HG03159 (cell line): ENCODE measurements around the gene SRBD1.
"Not testable (repeated sequence)": the region's sequence is repeated elsewhere in the genome, so short reads cannot be mapped to it uniquely, and the experiment has no call there.

Source experiments
- ATAC-seq: cut with Tn5 transposase; IDR thresholded peaks from one replicate; pipeline ENCODE4 v1.9.1; 2021; ENCODE audit warnings: mild to moderate bottlenecking, moderate library complexity; ENCODE audit not compliant: unreplicated experiment

SRBD1 gene

DNA sequence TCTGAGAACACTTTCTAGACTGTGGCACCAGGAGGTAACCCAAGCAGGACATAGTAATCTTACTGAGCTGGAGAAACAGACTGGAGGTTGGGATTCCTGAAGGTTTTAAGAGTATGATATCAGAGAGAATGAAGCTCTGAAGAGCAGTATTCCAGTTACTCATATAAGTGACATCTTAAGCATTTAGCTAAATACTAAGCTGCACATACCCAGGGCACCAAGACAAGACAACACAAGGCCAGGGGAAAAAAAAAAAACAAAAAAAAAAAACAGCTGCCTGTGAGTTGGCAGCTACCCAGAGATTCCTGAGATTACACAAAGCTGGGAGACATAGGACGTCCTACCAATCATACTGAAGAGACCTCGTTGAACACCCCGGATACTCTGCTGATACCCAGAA, 175.8 kb downstream of the SRBD1 start:
- no peak for ATAC-seq

DNA sequence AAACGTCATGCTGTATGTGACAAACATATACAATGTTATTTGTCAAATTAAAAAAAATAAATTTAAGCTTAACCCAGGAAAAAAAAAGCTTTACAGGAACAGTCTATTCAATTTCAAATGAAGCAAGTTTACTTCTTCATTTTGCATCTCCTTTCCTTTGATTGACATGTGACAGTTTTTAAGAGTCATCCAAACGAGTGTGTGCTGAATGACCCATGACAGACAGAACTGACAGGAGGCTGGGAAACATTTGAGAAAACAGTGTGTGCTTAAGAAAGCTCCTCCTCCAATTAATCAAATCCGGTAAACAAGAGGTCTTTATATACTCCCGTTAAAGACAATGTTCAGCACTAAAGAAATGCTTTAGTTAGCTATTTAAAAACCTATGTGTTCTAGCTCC, 177.7 kb downstream of the SRBD1 start:
- ATAC-seq: no peak

- ATAC-seq: no peak
Observed at GRCh38 chr2:45432406-45432805, 178.7 kb downstream of the SRBD1 start.

- not testable (repeated sequence) for ATAC-seq
Observed at GRCh38 chr2:45426025-45426424, 185.0 kb downstream of the SRBD1 start.

DNA sequence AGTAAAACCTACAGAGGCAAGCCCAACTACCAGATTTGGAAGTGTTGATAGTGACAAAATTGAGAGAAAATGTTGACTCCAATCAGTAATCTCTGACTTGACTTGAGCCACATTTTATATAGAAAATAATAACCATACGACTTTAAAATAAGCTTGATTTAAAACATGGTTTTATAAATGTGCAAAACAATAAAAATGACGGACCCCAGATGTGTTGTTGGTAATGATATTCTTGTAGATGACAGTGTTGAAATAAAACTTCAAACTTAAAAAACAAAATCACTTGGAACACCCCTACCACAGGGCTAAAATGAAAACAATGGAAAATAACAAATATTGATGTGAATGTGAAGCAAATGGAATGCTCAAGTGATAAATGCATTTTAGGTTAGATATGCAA, 188.1 kb downstream of the SRBD1 start:
- ATAC-seq: no peak

DNA sequence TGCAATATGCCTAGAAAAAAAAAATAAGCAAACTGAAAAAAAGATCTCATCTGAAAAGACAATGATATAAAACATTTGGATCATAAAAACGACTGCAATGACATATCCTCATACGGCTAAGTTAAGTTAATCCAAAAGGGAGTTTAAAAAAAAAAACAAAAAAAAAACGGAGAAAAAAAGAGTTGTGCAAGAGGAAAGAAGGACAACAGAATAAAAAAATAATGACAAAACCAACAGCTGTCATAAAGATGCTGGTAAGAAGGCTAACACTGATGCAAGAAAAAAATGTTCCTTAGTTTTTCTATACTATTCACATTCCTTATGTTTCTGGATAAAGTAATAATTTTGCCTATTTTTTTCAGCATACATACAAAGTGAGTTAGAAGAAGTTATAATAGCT, 192.5 kb downstream of the SRBD1 start:
- no peak for ATAC-seq

- no peak for ATAC-seq
Observed at GRCh38 chr2:45415534-45416123, 195.4 kb downstream of the SRBD1 start.

DNA sequence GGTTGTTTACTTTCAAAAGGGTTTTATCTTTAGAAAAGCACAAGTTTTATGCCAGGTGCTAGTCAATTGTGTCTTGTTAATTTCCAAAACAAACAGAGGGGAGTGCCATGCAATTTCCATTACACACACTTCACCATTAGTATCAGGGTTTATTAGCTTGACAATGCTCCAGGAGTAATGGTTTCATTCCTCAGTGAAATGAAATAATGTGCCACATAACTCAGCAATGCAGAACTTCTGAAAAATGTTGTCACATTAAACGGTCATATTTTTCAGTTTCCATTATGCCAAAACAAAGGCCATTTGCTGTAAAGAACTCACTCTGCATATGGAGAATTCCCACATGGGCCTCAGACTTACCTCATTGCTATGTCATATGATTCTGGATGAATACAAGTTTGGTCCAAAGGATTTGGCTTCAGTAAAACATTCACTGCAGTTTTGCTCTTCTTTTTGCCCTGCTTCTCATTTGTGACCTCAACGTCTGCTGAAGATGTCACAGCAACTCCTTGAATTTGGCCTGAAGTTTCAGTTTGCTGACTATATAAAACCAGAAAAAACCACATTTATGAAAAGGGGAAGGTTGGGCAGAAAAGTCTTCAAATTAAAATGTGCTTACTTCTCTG, 198.2 kb downstream of the SRBD1 start:
- no peak for ATAC-seq

DNA sequence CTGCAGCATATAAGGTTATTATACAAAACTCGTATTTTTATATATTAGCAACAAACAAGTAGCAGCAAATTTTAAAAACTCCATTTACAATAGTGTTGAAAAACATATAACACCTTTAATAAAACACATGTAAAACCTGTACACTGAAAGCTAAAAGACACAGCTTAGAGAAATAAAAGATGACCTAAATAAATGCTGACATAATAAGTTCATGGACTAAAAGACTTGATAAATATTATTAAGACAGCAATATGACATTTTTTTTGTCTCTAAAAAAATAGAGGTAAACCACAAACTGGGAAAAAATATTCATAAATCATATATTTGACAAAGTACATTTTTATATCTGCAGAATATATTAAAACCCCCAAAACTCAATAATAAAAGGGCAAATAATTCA, 201.4 kb downstream of the SRBD1 start:
- no peak for ATAC-seq

DNA sequence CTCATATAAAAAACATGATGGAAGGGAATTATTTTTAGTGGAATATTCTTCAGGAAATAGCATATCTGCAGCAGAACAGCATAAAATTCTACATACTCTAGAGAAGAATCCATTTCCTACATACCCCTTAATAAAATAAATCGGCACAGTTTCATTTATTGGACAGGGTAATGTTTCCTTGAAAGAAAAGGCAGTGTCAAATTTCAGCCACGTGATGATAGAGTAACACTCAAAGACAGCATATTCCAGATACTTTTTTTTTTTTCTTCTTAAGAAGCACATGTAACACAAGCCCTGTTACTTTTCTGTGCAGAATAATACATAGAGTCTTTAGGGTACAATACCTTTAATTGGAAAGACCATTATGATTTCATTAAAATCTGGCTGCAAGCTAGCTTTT, 204.4 kb downstream of the SRBD1 start:
- no peak for ATAC-seq

GRCh38 chr2:45404807-45405297, 206.2 kb downstream of the SRBD1 start:
- no peak for ATAC-seq

DNA sequence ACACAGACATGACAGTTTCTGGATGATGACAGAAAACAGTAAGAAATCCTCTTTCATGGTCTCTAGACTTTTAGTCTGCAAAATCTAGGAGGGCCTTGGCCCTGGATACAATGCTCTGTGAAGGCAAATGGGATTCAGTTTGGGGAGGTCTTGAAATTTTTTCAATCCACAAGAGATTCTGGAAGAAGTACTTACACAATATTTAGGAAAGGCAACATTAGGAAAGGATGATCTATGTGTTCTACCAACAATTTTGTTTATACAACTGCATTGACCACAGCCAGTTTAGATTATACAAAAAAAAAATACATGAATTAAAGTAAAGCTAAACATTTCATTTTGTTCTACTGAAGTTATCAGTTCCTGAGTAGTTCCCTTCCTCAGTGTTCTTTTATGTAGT, 208.0 kb downstream of the SRBD1 start:
- ATAC-seq: no peak

DNA sequence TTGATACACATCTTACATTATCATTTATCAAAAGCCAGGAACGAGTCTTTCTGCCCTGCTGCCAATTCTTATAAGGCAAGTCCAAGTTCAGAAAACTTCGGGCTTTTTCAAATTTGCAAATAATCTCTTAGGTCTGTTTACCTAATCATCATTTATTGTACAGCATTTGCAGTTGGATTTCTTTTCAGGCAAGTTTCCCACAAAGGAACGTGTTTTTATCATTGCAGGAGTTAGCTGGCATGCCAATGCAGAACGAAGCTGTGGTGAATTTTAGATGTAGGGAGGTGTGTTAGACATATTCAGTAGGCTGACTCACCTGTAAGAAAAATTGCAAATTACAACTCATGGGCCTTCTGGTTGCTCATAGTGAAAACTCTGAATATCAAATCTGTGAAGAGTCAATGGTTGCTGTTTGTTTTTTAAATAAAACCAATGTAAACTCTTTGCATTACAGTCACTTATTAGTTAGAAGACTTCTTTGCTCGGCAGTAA, 209.6 kb downstream of the SRBD1 start:
- no peak for ATAC-seq

GRCh38 chr2:45399040-45399784, 211.9 kb downstream of the SRBD1 start:
- ATAC-seq: no peak

GRCh38 chr2:45397292-45397691, 213.8 kb downstream of the SRBD1 start:
- no peak for ATAC-seq

- ATAC-seq: no peak
Observed at GRCh38 chr2:45396671-45397070, 214.4 kb downstream of the SRBD1 start.

GRCh38 chr2:45394842-45395241, 216.2 kb downstream of the SRBD1 start:
- no peak for ATAC-seq

- ATAC-seq: no peak
Observed at GRCh38 chr2:45394216-45394615, 216.9 kb downstream of the SRBD1 start.

GRCh38 chr2:45391866-45392265, 219.2 kb downstream of the SRBD1 start:
- ATAC-seq: no peak

- no peak for ATAC-seq
Observed at GRCh38 chr2:45390861-45391260, 220.2 kb downstream of the SRBD1 start.

DNA sequence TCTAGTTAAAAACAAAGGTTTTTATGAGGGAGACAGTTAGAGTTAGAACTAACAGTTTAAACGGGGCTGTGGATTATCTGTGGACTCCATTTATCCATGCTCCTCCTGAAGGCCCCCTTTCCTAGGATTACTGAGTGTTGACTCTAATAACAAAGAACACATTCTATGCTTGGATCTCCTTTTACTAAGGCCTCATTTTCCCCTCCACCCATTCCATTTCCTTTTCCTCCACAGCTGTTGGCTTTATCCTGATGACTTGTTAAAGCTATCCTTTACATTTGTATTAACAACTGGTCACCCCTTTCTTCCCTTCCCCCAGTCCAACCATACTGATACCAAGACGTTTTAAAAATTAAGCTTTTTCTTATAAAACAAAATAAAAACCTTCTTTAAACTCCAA, 220.6 kb downstream of the SRBD1 start:
- ATAC-seq: no peak

GRCh38 chr2:45388541-45389100, 222.4 kb downstream of the SRBD1 start:
- ATAC-seq: no peak
